ENCODE measurements around the gene GDF2. TPM values are rescaled to one million over a fixed set of nuclear protein-coding genes. Genes with fewer than 3 reads are reported as not detected.

Gene GDF2
- total and polyA plus RNA-seq, 10 of the 15 experiments (the other 5 are each of a cell fraction or from before 2014, with no cell fraction given): not detected

GRCh38 chr10:47344996-47345870 is 23.0 kb downstream of the GDF2 start:
- no TSS peak for BruUV-seq (replicated peaks)
- H3K9ac ChIP-seq (ENCODE audit: control insufficient read depth, insufficient read depth, low read length): no peak overlapping the region
- no peaks in the 10 kb centered on the region for H3K4me1 ChIP-seq (ENCODE audit: control insufficient read depth, insufficient read depth, low read length)
- TF ChIP-seq HDAC2 (IDR thresholded peaks at IDR 0.05) (no peak), SMARCA5 (IDR thresholded peaks at IDR 0.05) (no peak), RB1 (IDR thresholded peaks at IDR 0.05; ENCODE audit: borderline replicate concordance) (no peak)
- no peaks in the 10 kb centered on the region for H3K79me2 ChIP-seq (ENCODE audit: control insufficient read depth, insufficient read depth, low read length)
- no peaks in the 10 kb centered on the region for H3K36me3 ChIP-seq (ENCODE audit: control insufficient read depth in 2 of 2, insufficient read depth in 2 of 2, low read length in 1 of 2)
- no peak overlapping the region for H3K27ac ChIP-seq (ENCODE audit: control insufficient read depth, insufficient read depth)
- 34% methylated on average over 13 of the region's 13 CpGs for WGBS (ENCODE audit: insufficient coverage, insufficient replicate concordance, low lambda C conversion rate, missing lambda C conversion rate)
- H3K9me3 ChIP-seq (replicated peaks; ENCODE audit: control insufficient read depth, insufficient read depth, low read length): no peaks in the 10 kb centered on the region
- SMC1A ChIA-PET (ENCODE audit: uncharacterized antibody, unreplicated experiment): no interaction called here
- POLR2A ChIA-PET: no interaction called here
- H3K4me3 ChIP-seq: no peak overlapping the region
- DNase-seq (ENCODE audit: low read depth, low spot score) (no peak), FAIRE-seq (no peak), ATAC-seq (no peak)
- no peaks in the 10 kb centered on the region for H4K20me1 ChIP-seq (ENCODE audit: control insufficient read depth, insufficient read depth)
- CTCF ChIA-PET: interaction anchor here (1.1 to 1.2 kb wide), 2 partner anchors 17 to 297 kb away, joined by 3 read pairs; no protein-coding TSS in a partner anchor
- RAD21 ChIA-PET (ENCODE audit: unreplicated experiment): no interaction called here
- no peak overlapping the region for H3K4me2 ChIP-seq (ENCODE audit: control insufficient read depth, insufficient read depth)
- in situ Hi-C loops (cut with MboI) (no loop called here), intact Hi-C loops (cut with micrococcal nuclease; ENCODE audit: unreplicated experiment) (no loop called here)
- H3K27me3 ChIP-seq (replicated peaks in 1 of 2; ENCODE audit: control insufficient read depth in 2 of 2, insufficient read depth in 2 of 2, low read length in 1 of 2): no peaks in the 10 kb centered on the region; a peak in 1 of 4 replicates
- no peak overlapping the region for H2AFZ ChIP-seq (ENCODE audit: control insufficient read depth, low read depth, low read length)

- Histone ChIP-seq H3K4me2 (ENCODE audit: control insufficient read depth, insufficient read depth) (no peak overlapping the region), H3K27ac (ENCODE audit: control insufficient read depth, insufficient read depth) (no peak overlapping the region), H3K36me3 (ENCODE audit: control insufficient read depth in 2 of 2, insufficient read depth in 2 of 2, low read length in 1 of 2) (no peaks in the 10 kb centered on the region), H4K20me1 (ENCODE audit: control insufficient read depth, insufficient read depth) (no peaks in the 10 kb centered on the region), H3K79me2 (ENCODE audit: control insufficient read depth, insufficient read depth, low read length) (no peaks in the 10 kb centered on the region), H3K9ac (ENCODE audit: control insufficient read depth, insufficient read depth, low read length) (no peak overlapping the region), H3K9me3 (replicated peaks; ENCODE audit: control insufficient read depth, insufficient read depth, low read length) (no peaks in the 10 kb centered on the region), H3K4me3 (no peak overlapping the region), H3K4me1 (ENCODE audit: control insufficient read depth, insufficient read depth, low read length) (no peaks in the 10 kb centered on the region), H2AFZ (ENCODE audit: control insufficient read depth, low read depth, low read length) (no peak overlapping the region), H3K27me3 (replicated peaks in 1 of 2; ENCODE audit: control insufficient read depth in 2 of 2, insufficient read depth in 2 of 2, low read length in 1 of 2) (no peaks in the 10 kb centered on the region; a peak in 1 of 4 replicates)
- DNase-seq (ENCODE audit: low read depth, low spot score) (no peak), FAIRE-seq (no peak), ATAC-seq (no peak)
- BruUV-seq (replicated peaks): no TSS peak
- WGBS (ENCODE audit: insufficient coverage, insufficient replicate concordance, low lambda C conversion rate, missing lambda C conversion rate): 36% methylated on average over 13 of the region's 13 CpGs
- ChIA-PET RAD21 (ENCODE audit: unreplicated experiment) (no interaction called here), CTCF (interaction anchor here (0.6 kb wide), 1 partner anchor 299 kb away, joined by 3 read pairs; no protein-coding TSS in a partner anchor), SMC1A (ENCODE audit: uncharacterized antibody, unreplicated experiment) (interaction anchor here (0.6 kb wide), 1 partner anchor 9 kb away, joined by 3 read pairs; no protein-coding TSS in a partner anchor), POLR2A (no interaction called here)
- in situ Hi-C loops (cut with MboI) (no loop called here), intact Hi-C loops (cut with micrococcal nuclease; ENCODE audit: unreplicated experiment) (no loop called here)
- TF ChIP-seq RB1 (IDR thresholded peaks at IDR 0.05; ENCODE audit: borderline replicate concordance) (no peak), HDAC6 (IDR thresholded peaks at IDR 0.05; ENCODE audit: unreplicated experiment) (no peak), BACH1 (IDR thresholded peaks at IDR 0.05; ENCODE audit: borderline replicate concordance) (no peak), HDGF (IDR thresholded peaks at IDR 0.05) (no peak), CTCF (IDR thresholded peaks at IDR 0.05 in 2 of 3, conservative IDR thresholded peaks at IDR 0.05 in 1 of 3; ENCODE audit: control insufficient read depth in 2 of 3, extremely low read depth in 1 of 3, insufficient read depth in 1 of 3, low read depth in 3 of 3, low read length in 3 of 3) (no peak), NBN (IDR thresholded peaks at IDR 0.05) (no peak), HCFC1 (IDR thresholded peaks at IDR 0.05; ENCODE audit: low read length) (no peak), LARP7 (IDR thresholded peaks at IDR 0.05) (no peak), IKZF2 (IDR thresholded peaks at IDR 0.05) (no peak)
These were observed 24.5 kb downstream of the GDF2 start for GRCh38 chr10:47346581-47347302.

Measured in GM12878 (cell line).